NB4 (cell line): Measurements from ENCODE around the gene SERGEF.

Experiments used
- DNase-seq: peaks from one replicate; pipeline ENCODE4 v3.0.0; 2010; ENCODE audit warnings: low read depth
- H3K4me3 ChIP-seq: one replicate; pipeline ENCODE4 v1.5.1; 2011; ENCODE audit warnings: mild to moderate bottlenecking, low read depth, low read length, moderate library complexity
- MYC ChIP-seq: IDR thresholded peaks from 2 replicates; pipeline ENCODE4 v1.6.1; 2011; ENCODE audit warnings: low read depth, low read length
- POLR2A ChIP-seq: IDR thresholded peaks from 2 replicates; pipeline ENCODE4 v1.6.1; 2011; ENCODE audit warnings: mild to moderate bottlenecking; ENCODE audit not compliant: insufficient read length; ENCODE audit errors: extremely low read depth
- TF ChIP-seq, protein P1 (sequence below): IDR thresholded peaks from one replicate; pipeline ENCODE4 v1.5.1; 2012; ENCODE audit warnings: low read depth, low read length
- TF ChIP-seq, protein P2 (sequence below): IDR thresholded peaks from 2 replicates; pipeline ENCODE4 v1.6.1; 2011; ENCODE audit warnings: low read depth, low read length

Gene SERGEF

DNA sequence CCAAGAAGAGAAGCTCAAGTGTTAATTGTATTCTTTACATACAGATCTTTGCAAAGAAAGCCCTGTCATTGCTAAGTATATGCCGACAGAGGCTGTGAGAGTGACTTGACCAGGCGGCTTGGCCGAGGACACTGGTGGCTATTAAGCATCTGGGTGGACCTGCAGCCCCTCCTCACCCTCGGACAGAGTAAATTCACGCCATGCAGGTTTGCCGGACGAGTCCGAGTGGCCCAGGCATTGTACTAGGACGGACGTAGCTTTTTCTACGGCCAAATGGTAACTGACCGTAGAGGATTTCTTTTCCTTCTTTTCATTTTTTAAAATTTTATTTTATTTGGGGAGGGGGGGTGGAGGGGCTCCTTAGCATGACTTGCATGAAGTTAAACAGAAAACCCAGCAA lies 231.2 kb downstream of the SERGEF start:
- no peak for DNase-seq
- no peak overlapping the region for H3K4me3 ChIP-seq
- TF ChIP-seq, protein P1, sequence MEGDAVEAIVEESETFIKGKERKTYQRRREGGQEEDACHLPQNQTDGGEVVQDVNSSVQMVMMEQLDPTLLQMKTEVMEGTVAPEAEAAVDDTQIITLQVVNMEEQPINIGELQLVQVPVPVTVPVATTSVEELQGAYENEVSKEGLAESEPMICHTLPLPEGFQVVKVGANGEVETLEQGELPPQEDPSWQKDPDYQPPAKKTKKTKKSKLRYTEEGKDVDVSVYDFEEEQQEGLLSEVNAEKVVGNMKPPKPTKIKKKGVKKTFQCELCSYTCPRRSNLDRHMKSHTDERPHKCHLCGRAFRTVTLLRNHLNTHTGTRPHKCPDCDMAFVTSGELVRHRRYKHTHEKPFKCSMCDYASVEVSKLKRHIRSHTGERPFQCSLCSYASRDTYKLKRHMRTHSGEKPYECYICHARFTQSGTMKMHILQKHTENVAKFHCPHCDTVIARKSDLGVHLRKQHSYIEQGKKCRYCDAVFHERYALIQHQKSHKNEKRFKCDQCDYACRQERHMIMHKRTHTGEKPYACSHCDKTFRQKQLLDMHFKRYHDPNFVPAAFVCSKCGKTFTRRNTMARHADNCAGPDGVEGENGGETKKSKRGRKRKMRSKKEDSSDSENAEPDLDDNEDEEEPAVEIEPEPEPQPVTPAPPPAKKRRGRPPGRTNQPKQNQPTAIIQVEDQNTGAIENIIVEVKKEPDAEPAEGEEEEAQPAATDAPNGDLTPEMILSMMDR = no peak
- TF ChIP-seq MYC = no peak
- TF ChIP-seq, protein P2, sequence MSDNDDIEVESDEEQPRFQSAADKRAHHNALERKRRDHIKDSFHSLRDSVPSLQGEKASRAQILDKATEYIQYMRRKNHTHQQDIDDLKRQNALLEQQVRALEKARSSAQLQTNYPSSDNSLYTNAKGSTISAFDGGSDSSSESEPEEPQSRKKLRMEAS = no peak
- TF ChIP-seq POLR2A = no peak

DNA sequence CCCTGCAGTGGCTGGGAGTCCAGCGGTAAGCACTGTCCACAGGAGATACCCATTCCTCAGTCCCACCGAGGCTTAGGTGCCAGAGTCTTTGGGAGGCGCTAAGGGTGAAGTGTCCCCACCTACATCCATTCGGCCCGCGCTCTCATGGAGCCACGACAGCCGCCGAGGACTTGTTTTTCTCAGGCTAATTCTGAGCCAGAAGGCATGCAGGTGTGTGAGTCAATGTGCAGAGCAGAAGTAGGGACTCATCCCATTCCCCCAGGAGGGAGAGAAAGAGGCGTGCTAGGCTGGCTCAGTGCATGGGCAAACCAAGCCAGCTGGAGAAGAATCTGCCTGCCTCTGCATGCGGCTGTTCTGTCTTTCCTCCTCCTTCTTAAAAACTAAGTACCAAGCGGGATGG lies 231.6 kb downstream of the SERGEF start:
- no peak for TF ChIP-seq MYC
- TF ChIP-seq, protein P2 = no peak
- TF ChIP-seq, protein P1 = no peak
- no peak for TF ChIP-seq POLR2A
- no peak overlapping the region for H3K4me3 ChIP-seq
- DNase-seq = no peak

DNA sequence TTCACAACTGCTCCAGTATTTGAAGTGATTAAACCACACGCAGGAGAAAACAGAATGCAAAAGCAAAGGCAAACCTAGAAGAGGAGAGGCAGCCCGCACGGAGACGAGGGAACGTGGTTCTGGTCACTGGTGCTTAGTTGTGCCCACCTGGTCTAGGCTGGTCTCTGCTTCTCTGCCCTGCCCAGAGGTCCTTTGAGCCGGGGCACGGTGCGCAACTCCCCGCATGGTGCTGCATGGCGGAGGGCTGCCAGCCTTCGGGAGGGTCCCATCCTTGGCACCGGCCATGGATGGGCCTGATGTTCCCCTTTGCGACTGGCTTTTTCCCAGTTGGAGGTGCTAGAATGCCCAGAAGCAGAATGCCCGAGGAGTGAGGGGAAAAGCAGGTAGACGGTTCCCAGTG lies 232.2 kb downstream of the SERGEF start:
- no peak for TF ChIP-seq MYC
- TF ChIP-seq, protein P1 = no peak
- TF ChIP-seq, protein P2 = no peak
- DNase-seq = no peak
- H3K4me3 ChIP-seq = no peak overlapping the region

DNA sequence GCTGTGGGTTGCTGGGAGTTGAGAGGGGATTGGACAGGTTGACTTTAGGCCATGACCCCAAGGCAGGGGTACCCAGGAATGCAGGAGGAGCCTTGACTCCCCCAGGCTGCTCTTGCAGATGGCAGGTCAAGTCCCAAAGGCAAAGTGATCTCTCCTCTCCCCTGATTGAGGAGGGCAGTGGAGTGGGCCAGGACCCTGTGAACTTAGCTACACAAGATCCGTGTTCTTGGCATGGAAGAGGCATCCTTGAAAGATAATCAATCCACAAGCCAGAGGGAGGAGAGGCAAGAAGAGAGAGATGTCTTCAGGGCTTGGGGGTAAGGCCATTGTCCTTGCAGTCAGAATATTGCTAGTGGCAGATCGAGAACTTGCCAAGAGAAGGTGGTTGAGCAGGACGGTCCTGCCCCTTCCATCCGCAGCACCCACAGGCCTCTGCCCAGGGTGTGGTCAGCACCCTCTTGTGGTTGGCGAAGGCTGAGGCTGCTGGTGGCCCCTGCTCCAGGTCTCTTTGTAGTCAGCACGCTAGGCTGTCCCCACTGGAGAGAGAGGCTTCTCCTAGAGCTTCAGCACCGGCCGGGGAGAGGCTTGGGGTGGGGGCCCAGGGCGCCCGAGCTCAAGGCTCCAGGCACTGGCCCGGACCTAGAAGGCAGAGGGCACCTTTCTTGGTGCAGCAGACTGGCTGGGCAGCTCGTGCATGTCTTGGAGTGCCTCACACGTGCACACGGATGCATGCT lies 232.8 kb downstream of the SERGEF start:
- DNase-seq = no peak

DNA sequence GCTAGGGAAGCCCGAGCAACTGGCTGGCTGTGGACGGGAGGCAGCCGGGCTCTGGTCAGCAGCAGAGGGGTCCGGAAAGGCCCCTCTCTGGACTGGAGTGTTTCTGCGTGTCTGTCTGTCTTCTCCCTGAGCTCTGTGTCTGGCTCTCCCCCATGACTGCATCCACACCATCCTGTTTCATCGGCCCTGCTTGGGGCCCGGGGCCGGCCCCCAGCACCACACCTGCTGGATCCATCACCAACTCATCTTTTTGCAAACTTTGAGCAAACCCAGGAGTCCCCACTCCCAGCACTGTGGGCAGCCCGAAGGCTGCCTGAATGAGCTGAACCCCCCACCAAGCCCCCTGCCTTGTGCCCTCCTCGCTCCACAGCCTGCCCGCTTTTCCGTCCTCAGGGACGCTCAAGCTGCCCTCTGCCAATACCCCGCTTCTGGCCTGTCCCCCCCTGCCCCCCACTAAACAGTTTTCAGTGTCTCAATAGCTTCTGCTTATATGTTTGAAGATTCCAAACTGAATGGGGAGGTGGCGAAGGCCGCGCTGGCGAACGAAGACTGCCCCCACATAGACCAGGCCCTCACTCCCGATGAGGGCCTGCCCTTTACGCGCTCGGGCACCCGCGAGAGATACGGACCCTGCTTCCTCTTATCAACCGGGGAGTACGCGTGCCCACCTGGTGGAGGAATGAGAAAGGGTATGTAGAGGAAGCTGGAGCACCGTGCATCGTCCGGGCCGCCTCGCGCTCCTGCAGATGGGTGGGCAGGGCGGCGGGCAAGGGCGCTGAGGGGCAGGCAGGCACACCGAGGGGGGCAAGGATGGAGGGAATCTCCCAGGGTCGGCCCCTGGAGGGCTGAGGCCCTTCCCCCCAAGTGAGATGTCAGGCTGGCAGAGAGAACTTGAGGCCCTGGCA lies 233.6 kb downstream of the SERGEF start:
- DNase-seq = no peak
- no peak overlapping the region for H3K4me3 ChIP-seq
- TF ChIP-seq, protein P2 = no peak
- TF ChIP-seq, protein P1 = no peak
- no peak for TF ChIP-seq MYC
- no peak for TF ChIP-seq POLR2A

More for the DNA sequence above, 232.8 kb downstream of the SERGEF start:
- no peak for TF ChIP-seq MYC
- TF ChIP-seq, protein P1 = no peak
- TF ChIP-seq POLR2A = no peak
- no peak overlapping the region for H3K4me3 ChIP-seq
